Peyer's patch (tissue), 4 donors: ENCODE data around the gene BRCA1.

Source experiments
- POLR2A ChIP-seq, 2 donors: fragments of 450-650 bp; IDR thresholded peaks; one replicate each; pipeline ENCODE4 v1.5.1; 2017; ENCODE audit warnings: antibody characterized with exemption in 2 of 2, mild to moderate bottlenecking in 2 of 2, moderate library complexity in 2 of 2
- TF ChIP-seq, protein P1 (sequence below), 6 experiments: fragments of 450-650 bp in 4 of 6; fragments of 200-600 bp in 2 of 6; sonication (generic) in 1 of 6; IDR thresholded peaks; one replicate each; pipeline ENCODE4 v1.5.1; 2017 to 2019; ENCODE audit warnings: antibody characterized with exemption in 6 of 6, mild to moderate bottlenecking in 3 of 6, moderate library complexity in 1 of 6

- TF ChIP-seq, protein P1, sequence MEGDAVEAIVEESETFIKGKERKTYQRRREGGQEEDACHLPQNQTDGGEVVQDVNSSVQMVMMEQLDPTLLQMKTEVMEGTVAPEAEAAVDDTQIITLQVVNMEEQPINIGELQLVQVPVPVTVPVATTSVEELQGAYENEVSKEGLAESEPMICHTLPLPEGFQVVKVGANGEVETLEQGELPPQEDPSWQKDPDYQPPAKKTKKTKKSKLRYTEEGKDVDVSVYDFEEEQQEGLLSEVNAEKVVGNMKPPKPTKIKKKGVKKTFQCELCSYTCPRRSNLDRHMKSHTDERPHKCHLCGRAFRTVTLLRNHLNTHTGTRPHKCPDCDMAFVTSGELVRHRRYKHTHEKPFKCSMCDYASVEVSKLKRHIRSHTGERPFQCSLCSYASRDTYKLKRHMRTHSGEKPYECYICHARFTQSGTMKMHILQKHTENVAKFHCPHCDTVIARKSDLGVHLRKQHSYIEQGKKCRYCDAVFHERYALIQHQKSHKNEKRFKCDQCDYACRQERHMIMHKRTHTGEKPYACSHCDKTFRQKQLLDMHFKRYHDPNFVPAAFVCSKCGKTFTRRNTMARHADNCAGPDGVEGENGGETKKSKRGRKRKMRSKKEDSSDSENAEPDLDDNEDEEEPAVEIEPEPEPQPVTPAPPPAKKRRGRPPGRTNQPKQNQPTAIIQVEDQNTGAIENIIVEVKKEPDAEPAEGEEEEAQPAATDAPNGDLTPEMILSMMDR (IDR thresholded peaks at IDR 0.05), result no peak
- no peak for TF ChIP-seq POLR2A (IDR thresholded peaks at IDR 0.05)
These were observed 54.9 kb downstream of the BRCA1 start for GRCh38 chr17:43070257-43070656.
